Spleen (tissue), 11 donors: ENCODE results near the gene C2CD2. TPM values are rescaled to one million over a fixed set of nuclear protein-coding genes. Genes with fewer than 3 reads are reported as not detected.

Experiments
- DNase-seq: peaks from one replicate; pipeline ENCODE4 v3.0.0-alpha.2; 2020
- H3K27ac ChIP-seq, 8 donors: fragments of 200-600 bp; sonication (generic) in 7 of 8; 1 replicate in 4 of 8; 2 replicates in 4 of 8; pipeline versions ENCODE4 v1.5.0 to v1.8.0; 2016 to 2021; ENCODE audit warnings: inconsistent platforms in 4 of 8, mild to moderate bottlenecking in 4 of 8, moderate library complexity in 1 of 8
- H3K27me3 ChIP-seq, 7 donors: fragments of 200-600 bp; sonication (generic) in 6 of 7; replicated peaks in 1 of 7; 1 replicate in 4 of 7; 2 replicates in 3 of 7; pipeline versions ENCODE4 v1.5.0 to v1.8.0; 2016 to 2021; ENCODE audit warnings: inconsistent platforms in 3 of 7, mild to moderate bottlenecking in 1 of 7
- H3K36me3 ChIP-seq, 6 donors: fragments of 200-600 bp; sonication (generic) in 5 of 6; 1 replicate in 4 of 6; 2 replicates in 2 of 6; pipeline versions ENCODE4 v1.5.0 to v1.8.0; 2016 to 2021; ENCODE audit warnings: inconsistent platforms in 2 of 6
- H3K4me1 ChIP-seq, 6 donors: fragments of 200-600 bp; sonication (generic) in 5 of 6; 1 replicate in 3 of 6; 2 replicates in 3 of 6; pipeline versions ENCODE4 v1.5.0 to v1.8.0; 2016 to 2021; ENCODE audit warnings: inconsistent platforms in 3 of 6
- H3K4me3 ChIP-seq, 8 donors: fragments of 200-600 bp; sonication (generic) in 7 of 8; 1 replicate in 4 of 8; 2 replicates in 4 of 8; pipeline versions ENCODE4 v1.5.0 to v1.8.0; 2016 to 2021; ENCODE audit warnings: inconsistent platforms in 4 of 8, mild to moderate bottlenecking in 4 of 8, moderate library complexity in 2 of 8
- H3K9me3 ChIP-seq, 8 donors: fragments of 200-600 bp; sonication (generic) in 7 of 8; 1 replicate in 4 of 8; 2 replicates in 4 of 8; pipeline versions ENCODE4 v1.5.0 to v1.8.0; 2016 to 2021; ENCODE audit warnings: inconsistent platforms in 4 of 8
- CTCF ChIP-seq, 11 experiments: fragments of 200-600 bp in 7 of 11; fragments of 450-650 bp in 4 of 11; sonication (generic) in 4 of 11; IDR thresholded peaks in 8 of 11; conservative IDR thresholded peaks in 3 of 11; 1 replicate in 7 of 11; 2 replicates in 4 of 11; pipeline versions ENCODE4 v1.4.0 to v1.8.0; 2016 to 2021; ENCODE audit warnings: antibody characterized with exemption in 11 of 11, inconsistent platforms in 4 of 11, mild to moderate bottlenecking in 1 of 11
- POLR2A ChIP-seq, 3 donors: fragments of 450-650 bp; IDR thresholded peaks; one replicate each; pipeline ENCODE4 v1.5.1; 2017; ENCODE audit warnings: antibody characterized with exemption in 3 of 3, mild to moderate bottlenecking in 1 of 3
- POLR2AphosphoS5 ChIP-seq, 3 donors: sonication (generic); formaldehyde crosslinking; IDR thresholded peaks; one replicate each; pipeline ENCODE4 v1.5.1; 2017; ENCODE audit warnings: antibody characterized with exemption in 3 of 3
- WGBS, 5 donors: extraction: QIAGEN DNeasy Blood & Tissue Kit in 3 of 5; methylation state at CpG; one replicate each; pipeline versions ENCODE4 v1.1.5 to v1.1.7; 2013 to 2018; 5-methylcytosine and 5-hydroxymethylcytosine counted together
- intact Hi-C: fragments of 100-400 bp; cut with DNase I; formaldehyde crosslinking; loops from one replicate; pipeline ENCODE4 v1.15.0; 2023; ENCODE audit warnings: low total_unique reads
- polyA plus RNA-seq, 3 donors: library from polyadenylated mRNA; stranded (reverse); fragments of 200-250 nt; gene quantifications; one replicate each; pipeline ENCODE4 v1.2.1, GENCODE V29; 2013
- total RNA-seq, 7 donors: library from RNA; depleted of rRNA in 3 of 7; stranded (reverse); fragments of >200 nt in 3 of 7; fragmentation: NEBNext Ultra II Directional in 4 of 7; extraction: Animal tissue kit (Norgen Biotek cat#: 25700) in 4 of 7; gene quantifications; one replicate each; pipeline versions ENCODE4 v1.1.0 to v1.2.1, GENCODE V29; 2016 to 2021
- donor health status: healthy with polysubstance abuse.
- donor health status: DM: no; HTN: no; CAD: no; lungs with moderate emphysema.
- donor health status: DM: no; HTN: no; CAD: no.
- donor health status: Bipolar disorder and iron deficiency.
- donor health status: healthy.
- donor health status: DM: no; HTN: no; CAD: no.
- donor health status: DM: yes; HTN: yes; CAD: no.

The C2CD2 gene
- total and polyA plus RNA-seq, 10 donors, result 12.9 to 163 (median 98.9) TPM

DNA sequence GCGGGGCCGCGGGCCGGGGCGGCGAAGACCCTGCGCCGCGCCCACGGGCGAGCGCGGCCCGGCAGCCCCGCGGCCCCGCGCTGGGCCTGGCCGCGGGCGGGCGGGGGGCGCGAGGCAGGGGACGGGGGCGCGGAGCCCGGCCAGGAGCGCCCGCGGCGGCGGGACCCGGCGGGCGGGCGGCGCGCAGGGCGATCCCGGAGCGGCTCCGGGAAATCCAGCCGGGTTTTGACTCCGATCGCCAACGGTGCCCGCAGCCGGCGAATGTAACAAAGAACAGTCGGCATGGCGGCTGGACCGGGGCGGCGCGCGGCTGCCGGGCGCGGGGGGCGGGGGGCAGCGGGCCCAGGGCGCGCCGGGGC is 75.0 kb downstream of the C2CD2 start:
- peak overlapping the region in 6 of 8 donors; percentile 78 to 95 (median 86) for H3K27ac ChIP-seq
- peak overlapping the region; percentile 41 to 82 (median 63) for H3K4me3 ChIP-seq
- H3K4me1 ChIP-seq, result peaks cover 0 to 45% (median 26%) of the 10 kb centered on the region in 6 donors
- TF ChIP-seq POLR2AphosphoS5 (IDR thresholded peaks at IDR 0.05) (peak in 1 of 3 donors; percentile 24), CTCF (IDR thresholded peaks at IDR 0.05 in 8 of 11, conservative IDR thresholded peaks at IDR 0.05 in 3 of 11) (no peak)
- 1 to 5% (median 2%) methylated on average over 7 to 65 of the region's 65 CpGs; no CpG with 5 or more reads in 1 of the 5 donors for WGBS, 5 donors
- H3K27me3 ChIP-seq, result no peaks in the 10 kb centered on the region
- H3K36me3 ChIP-seq, result peaks cover 0 to 4% (median 0%) of the 10 kb centered on the region in 6 donors
- intact Hi-C loops, result no loop called here
- H3K9me3 ChIP-seq, result no peaks in the 10 kb centered on the region
- peak; percentile 93 for DNase-seq

DNA sequence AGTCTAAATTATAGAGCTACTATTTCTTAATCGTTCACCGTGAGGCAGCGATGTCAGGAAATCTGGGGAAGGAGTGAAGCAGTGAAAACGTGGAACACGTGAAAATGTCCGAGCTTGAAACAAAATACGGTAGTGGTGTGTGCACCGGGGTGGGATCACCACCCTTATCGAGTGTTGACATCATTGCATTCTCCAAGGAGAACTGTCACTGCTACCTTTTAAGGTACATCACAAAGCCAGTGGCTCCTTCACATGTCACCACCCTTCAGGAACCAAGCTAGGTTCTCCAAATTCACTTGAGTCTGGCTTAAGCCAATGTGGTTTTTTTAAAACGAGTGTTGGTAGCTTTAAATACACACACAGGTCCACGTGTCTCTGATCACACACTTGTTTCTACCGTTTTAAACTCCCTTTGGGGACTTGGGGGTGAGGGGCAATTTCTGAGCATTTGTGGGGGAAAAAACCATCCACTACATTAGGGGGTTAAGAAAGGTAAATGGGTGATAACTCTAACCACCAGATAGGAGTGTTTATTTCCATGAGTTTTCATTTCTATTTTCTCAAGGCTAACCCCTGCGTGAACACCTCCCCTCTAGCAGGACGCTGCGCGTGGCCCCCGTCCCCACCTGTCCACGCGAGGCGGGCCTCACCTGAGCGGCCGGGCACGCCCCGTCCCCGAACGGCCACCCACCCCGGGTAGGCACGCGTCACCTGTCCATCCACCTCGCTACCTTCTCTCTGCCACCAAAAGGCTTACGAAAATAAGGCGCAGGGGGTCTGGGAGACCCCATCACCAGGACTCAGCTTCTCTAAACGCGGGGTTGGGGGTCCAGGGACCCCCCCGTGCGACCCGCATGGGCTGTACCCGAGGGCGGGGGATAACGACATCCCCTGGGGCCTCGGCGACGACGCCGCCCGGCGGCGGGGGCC is 75.7 kb downstream of the C2CD2 start:
- WGBS, 5 donors, result 1 to 2% (median 1%) methylated on average over 34 to 48 of the region's 48 CpGs
- Histone ChIP-seq H3K36me3 (peaks cover 0 to 6% (median 0%) of the 10 kb centered on the region in 6 donors), H3K4me1 (peaks cover 0 to 45% (median 26%) of the 10 kb centered on the region in 6 donors), H3K9me3 (no peaks in the 10 kb centered on the region), H3K27ac (peak overlapping the region in 5 of 8 donors; percentile 54 to 95 (median 88)), H3K27me3 (no peaks in the 10 kb centered on the region), H3K4me3 (peak overlapping the region; percentile 41 to 82 (median 63))
- DNase-seq, result peak; percentile 89
- TF ChIP-seq POLR2A (IDR thresholded peaks at IDR 0.05), result no peak
- no peak for TF ChIP-seq POLR2AphosphoS5 (IDR thresholded peaks at IDR 0.05)
- intact Hi-C loops, result no loop called here

DNA sequence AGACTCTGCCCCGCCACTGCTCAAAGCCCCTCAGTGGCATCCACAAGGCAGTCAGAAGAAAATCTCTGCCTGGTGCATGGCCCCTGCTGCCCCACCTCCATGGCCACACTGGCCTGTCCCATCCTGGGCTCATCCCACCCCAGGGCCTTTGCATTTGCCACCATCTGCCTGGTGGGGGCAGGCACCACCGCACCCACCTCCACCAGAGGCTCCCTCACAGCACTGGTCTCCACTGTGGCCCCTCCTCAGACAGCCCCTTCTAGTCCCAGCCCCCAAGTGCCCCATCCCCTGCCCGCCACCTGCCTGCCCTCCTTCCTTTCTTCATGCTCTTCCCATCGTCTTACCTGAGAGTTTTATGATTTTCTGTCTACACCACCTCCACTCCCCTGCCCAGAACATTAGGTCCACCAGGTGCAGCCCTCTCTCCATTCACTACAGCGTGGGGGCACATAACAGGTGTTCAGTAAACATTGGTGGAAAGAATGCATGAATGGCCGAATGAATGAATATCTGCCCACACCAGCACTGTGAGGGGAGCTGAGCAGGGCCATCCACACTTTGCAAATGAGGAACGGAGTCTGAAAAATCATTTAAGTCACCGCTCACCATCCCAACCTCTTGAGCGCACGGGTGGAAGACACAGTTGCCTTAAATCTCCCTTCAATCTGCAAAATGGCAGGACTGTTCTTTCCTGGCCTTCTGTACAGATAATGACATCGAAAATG is 76.7 kb downstream of the C2CD2 start:
- H3K4me1 ChIP-seq, result peaks cover 0 to 45% (median 26%) of the 10 kb centered on the region in 6 donors
- 83 to 91% (median 89%) methylated on average over 11 of the region's 11 CpGs for WGBS, 5 donors
- peak overlapping the region in 1 of 8 donors; percentile 63 for H3K4me3 ChIP-seq
- H3K9me3 ChIP-seq, result no peaks in the 10 kb centered on the region
- H3K27ac ChIP-seq, result no peak overlapping the region
- TF ChIP-seq POLR2AphosphoS5 (IDR thresholded peaks at IDR 0.05) (no peak), POLR2A (IDR thresholded peaks at IDR 0.05) (no peak), CTCF (IDR thresholded peaks at IDR 0.05 in 8 of 11, conservative IDR thresholded peaks at IDR 0.05 in 3 of 11) (no peak)
- H3K27me3 ChIP-seq, result no peaks in the 10 kb centered on the region
- intact Hi-C loops, result no loop called here
- peaks cover 0 to 12% (median 0%) of the 10 kb centered on the region in 6 donors for H3K36me3 ChIP-seq
- peak; percentile 71 for DNase-seq

- Histone ChIP-seq H3K9me3 (no peaks in the 10 kb centered on the region), H3K4me3 (no peak overlapping the region), H3K4me1 (peaks cover 0 to 45% (median 26%) of the 10 kb centered on the region in 6 donors), H3K36me3 (peaks cover 0 to 12% (median 0%) of the 10 kb centered on the region in 6 donors), H3K27ac (no peak overlapping the region), H3K27me3 (no peaks in the 10 kb centered on the region)
- WGBS, 5 donors, result 84 to 94% (median 91%) methylated on average over 4 to 8 of the region's 8 CpGs
- intact Hi-C loops, result no loop called here
- TF ChIP-seq CTCF (IDR thresholded peaks at IDR 0.05 in 8 of 11, conservative IDR thresholded peaks at IDR 0.05 in 3 of 11) (no peak), POLR2AphosphoS5 (IDR thresholded peaks at IDR 0.05) (no peak), POLR2A (IDR thresholded peaks at IDR 0.05) (no peak)
- DNase-seq, result no peak
Observed at GRCh38 chr21:41876396-41876795, 77.4 kb downstream of the C2CD2 start.
